Stimulated activated naive B cell treated with anti-CD40 and anti-IgM and Interleukin-4, amounts not matched to agents 10 μg/mL and 1 μg/mL and 100 μg/mL, for 72 hours (primary cell): Measurements from ENCODE around the gene ATCAY.
"Not testable (repeated sequence)": the region's sequence is repeated elsewhere in the genome, so short reads cannot be mapped to it uniquely, and the experiment has no call there.

Source experiments
- ATAC-seq, 2 donors: fragments of 150-1000 bp; cut with Tn5 transposase; replicated peaks; 2 replicates each; pipeline ENCODE4 v1.10.0; 2021; ENCODE audit warnings: moderate library complexity in 1 of 2
- DNase-seq: peaks from one replicate; pipeline ENCODE4 v3.0.0; 2021
- H3K27ac Mint-ChIP-seq: one replicate; pipeline ENCODE4 v1.8.0; 2022; ENCODE audit warnings: mild to moderate bottlenecking, mixed read lengths
- H3K27me3 Mint-ChIP-seq, 2 donors: one replicate each; pipeline ENCODE4 v1.8.0; 2022; ENCODE audit warnings: mixed read lengths in 2 of 2
- H3K36me3 Mint-ChIP-seq, 2 donors: one replicate each; pipeline ENCODE4 v1.8.0; 2022; ENCODE audit warnings: mixed read lengths in 2 of 2, mild to moderate bottlenecking in 1 of 2
- H3K4me1 Mint-ChIP-seq, 2 donors: one replicate each; pipeline ENCODE4 v1.8.0; 2022; ENCODE audit warnings: mixed read lengths in 2 of 2, mild to moderate bottlenecking in 1 of 2
- H3K4me3 Mint-ChIP-seq, 2 donors: one replicate each; pipeline ENCODE4 v1.8.0; 2022; ENCODE audit warnings: mild to moderate bottlenecking in 2 of 2, mixed read lengths in 2 of 2, moderate library complexity in 1 of 2
- H3K9me3 Mint-ChIP-seq, 2 donors: one replicate each; pipeline ENCODE4 v1.8.0; 2022; ENCODE audit warnings: mixed read lengths in 2 of 2, mild to moderate bottlenecking in 1 of 2

The ATCAY gene

DNA sequence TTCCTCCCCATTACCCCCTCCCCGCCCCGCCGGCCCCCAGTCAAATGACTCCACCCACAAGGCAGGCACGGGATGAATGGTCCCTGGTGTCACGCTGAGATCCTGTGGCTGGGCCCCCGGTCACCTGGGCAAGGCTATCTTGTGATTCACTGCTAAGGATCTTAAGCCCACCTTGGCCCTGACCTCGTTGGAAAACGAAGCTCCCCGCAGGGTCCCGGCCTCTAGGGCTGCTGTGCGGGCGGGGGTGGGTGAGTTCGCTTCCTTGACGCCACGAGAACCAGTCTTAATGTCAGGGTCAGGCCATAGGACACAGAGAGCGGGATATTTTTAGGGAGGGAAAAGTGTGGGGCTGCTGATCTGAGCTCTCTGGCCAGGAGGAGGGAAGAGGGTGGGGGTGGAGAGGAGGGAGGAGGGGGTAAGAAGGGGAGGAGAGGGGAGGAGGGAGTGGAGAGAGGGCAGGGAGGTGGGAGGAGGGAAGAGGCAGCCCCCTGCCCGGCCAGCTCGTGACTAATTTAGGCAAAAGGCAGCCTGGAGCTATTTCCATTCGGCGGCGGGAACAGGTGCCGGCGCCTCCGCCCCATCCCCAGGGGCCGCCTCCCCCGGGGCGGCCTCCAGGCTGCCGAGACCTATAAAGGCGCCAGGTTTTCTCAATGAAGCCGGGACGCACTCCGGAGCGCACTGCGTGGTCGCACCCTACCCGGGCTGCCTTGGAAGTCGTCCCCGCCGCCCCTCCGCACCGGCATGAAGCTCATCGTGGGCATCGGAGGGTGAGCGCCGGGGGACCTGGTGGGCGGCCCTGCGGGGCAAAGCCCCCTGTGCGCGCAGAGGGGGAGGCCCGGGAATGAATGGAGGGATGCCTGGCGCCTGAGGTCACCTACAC lies 52.7 kb downstream of the ATCAY start, which contains the start of gene NMRK2:
TSS of gene NMRK2 (plus strand) at position 139 of the 880 bp plus-strand sequence. CDS start at position 742, 603 bp downstream.
- no peak for DNase-seq
- Mint-ChIP-seq H3K4me1 (peaks cover 2 to 5% of the 10 kb centered on the region in 2 donors), H3K36me3 (no peaks in the 10 kb centered on the region), H3K27ac (no peak within 1 kb of the TSS), H3K9me3 (no peaks in the 10 kb centered on the region), H3K4me3 (peak within 1 kb of the TSS; percentile 51 to 52), H3K27me3 (peaks cover 13 to 42% of the 10 kb centered on the region in 2 donors)
- ATAC-seq = peak; percentile 36 to 64

DNA sequence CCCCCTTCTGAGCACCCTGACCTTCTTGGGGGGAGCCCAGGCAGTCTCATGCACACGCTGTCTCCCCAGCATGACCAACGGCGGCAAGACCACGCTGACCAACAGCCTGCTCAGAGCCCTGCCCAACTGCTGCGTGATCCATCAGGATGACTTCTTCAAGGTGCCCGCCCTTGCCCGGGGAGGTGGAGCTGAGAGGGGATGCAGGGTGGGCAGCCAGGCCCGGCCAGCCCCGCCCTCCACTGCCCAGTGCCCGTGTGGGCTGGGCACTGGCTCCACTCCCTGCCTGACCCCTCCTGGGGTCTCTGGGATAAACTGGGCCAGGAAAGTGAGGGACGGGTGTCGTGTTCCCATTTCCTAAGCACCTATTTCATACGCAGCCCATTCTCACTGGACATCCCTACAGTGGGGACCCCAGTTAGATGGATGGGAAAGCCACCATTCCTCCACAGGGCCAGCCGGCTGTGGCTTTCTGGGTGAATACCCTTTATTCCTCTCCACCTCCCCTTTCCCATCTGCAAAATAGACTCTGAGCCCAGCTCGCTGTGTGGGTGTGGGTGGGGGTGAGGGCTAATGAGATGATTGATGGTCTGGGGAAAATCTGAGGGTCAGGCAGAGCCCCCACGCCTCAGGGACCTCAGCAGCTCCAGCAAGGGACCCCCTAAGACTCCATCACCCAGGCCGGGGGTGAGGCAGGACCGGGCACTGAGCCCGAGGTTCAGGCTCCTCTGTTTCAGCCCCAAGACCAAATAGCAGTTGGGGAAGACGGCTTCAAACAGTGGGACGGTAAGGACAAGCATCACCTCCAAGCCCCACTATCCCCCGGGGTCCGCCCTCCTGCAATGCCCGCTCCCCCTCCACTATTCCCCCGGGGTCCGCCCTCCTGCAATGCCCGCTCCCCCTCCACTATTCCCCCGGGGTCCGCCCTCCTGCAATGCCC lies 56.3 kb downstream of the ATCAY start:
- Mint-ChIP-seq H3K4me1 (peaks cover 2 to 5% of the 10 kb centered on the region in 2 donors), H3K9me3 (no peaks in the 10 kb centered on the region), H3K4me3 (no peak overlapping the region), H3K27me3 (peaks cover 11 to 32% of the 10 kb centered on the region in 2 donors), H3K27ac (peak overlapping the region; percentile 62), H3K36me3 (no peaks in the 10 kb centered on the region)
- ATAC-seq (no peak), DNase-seq (no peak)

GRCh38 chr19:3938300-3938950 lies 57.9 kb downstream of the ATCAY start:
- H3K9me3 Mint-ChIP-seq, DNase-seq, H3K36me3 Mint-ChIP-seq, H3K27ac Mint-ChIP-seq, H3K4me3 Mint-ChIP-seq, H3K4me1 Mint-ChIP-seq, ATAC-seq: not testable (repeated sequence)
- peaks cover 7 to 25% of the 10 kb centered on the region in 2 donors for H3K27me3 Mint-ChIP-seq

- peaks cover 7% of the 10 kb centered on the region in 2 donors for H3K27me3 Mint-ChIP-seq
- peaks cover 0 to 3% of the 10 kb centered on the region in 2 donors for H3K4me1 Mint-ChIP-seq
- H3K4me3 Mint-ChIP-seq = no peak overlapping the region
- no peak for DNase-seq
- no peaks in the 10 kb centered on the region for H3K36me3 Mint-ChIP-seq
- no peak for ATAC-seq
- H3K9me3 Mint-ChIP-seq = no peaks in the 10 kb centered on the region
- no peak overlapping the region for H3K27ac Mint-ChIP-seq
These were observed 62.4 kb downstream of the ATCAY start for GRCh38 chr19:3942790-3943409.

DNA sequence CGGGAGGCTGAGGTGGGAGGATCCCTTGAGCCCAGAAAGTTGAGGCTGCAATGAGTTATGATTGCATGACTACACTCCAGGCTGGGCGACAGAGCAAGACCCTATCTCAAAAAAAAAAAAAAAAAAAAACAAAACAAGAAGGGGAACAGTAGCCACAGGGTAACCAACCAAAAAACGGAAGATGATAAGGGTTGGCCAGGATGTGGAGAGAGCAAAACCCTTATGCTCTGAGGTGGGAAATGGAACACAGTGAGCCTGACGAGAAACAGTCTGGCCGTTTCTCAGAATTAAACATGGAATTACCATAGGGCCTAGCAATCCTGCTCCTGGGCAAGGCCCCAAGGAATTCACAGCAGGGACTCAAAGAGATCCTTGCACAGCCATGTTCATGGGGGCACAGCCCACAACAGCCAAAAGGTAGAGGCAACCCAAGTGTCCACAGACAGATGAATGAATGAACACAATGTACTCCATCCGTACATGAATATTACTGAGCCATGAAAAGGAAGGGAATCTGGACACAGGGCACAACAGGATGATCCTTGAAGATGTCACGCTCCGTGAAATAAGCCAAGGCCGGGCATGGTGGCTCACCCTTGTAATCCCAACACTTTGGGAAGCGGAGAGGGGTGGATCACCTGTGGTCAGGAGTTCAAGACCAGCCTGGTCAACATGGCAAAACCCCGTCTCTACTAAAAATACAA lies 63.7 kb downstream of the ATCAY start:
- H3K9me3 Mint-ChIP-seq = no peaks in the 10 kb centered on the region
- DNase-seq (no peak), ATAC-seq (no peak)
- no peak overlapping the region for H3K4me3 Mint-ChIP-seq
- H3K36me3 Mint-ChIP-seq = no peaks in the 10 kb centered on the region
- H3K27me3 Mint-ChIP-seq = peaks cover 7% of the 10 kb centered on the region in 2 donors
- H3K27ac Mint-ChIP-seq = no peak overlapping the region
- H3K4me1 Mint-ChIP-seq = peaks cover 0 to 3% of the 10 kb centered on the region in 2 donors

- no peaks in the 10 kb centered on the region for H3K9me3 Mint-ChIP-seq
- H3K27ac Mint-ChIP-seq = no peak overlapping the region
- H3K4me3 Mint-ChIP-seq = no peak overlapping the region
- DNase-seq (no peak), ATAC-seq (no peak)
- H3K36me3 Mint-ChIP-seq = no peaks in the 10 kb centered on the region
- H3K4me1 Mint-ChIP-seq = peaks cover 2 to 3% of the 10 kb centered on the region in 2 donors
- peaks cover 3 to 7% of the 10 kb centered on the region in 2 donors for H3K27me3 Mint-ChIP-seq
These were observed 65.4 kb downstream of the ATCAY start for GRCh38 chr19:3945838-3946237.

GRCh38 chr19:3947316-3947933 lies 66.9 kb downstream of the ATCAY start:
- not testable (repeated sequence) for H3K9me3 Mint-ChIP-seq, H3K27ac Mint-ChIP-seq, H3K4me3 Mint-ChIP-seq, H3K4me1 Mint-ChIP-seq, H3K36me3 Mint-ChIP-seq, ATAC-seq, H3K27me3 Mint-ChIP-seq, DNase-seq

DNA sequence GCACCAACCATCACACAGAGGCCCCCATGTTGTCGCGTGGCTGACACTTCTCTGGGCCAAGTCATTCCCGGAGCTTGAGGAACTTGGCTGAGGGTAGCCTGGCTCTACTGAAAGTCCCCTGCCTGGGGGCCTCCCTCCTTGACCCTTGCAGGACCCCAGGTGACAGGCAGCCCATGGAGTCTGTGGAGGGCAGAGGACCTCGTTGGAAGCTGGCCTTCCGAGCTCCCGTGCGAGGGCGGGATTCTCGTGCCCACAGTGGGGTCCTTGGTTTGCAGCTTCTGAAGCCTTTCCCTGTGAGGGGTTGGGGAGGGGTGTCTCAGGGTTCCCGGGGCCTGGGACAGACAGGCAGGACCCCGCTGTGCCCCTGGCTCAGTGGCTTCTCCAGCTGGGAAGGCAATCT lies 68.8 kb downstream of the ATCAY start:
- no peak for DNase-seq
- no peak overlapping the region for H3K27ac Mint-ChIP-seq
- H3K9me3 Mint-ChIP-seq = no peaks in the 10 kb centered on the region
- H3K36me3 Mint-ChIP-seq = peaks cover 0 to 3% of the 10 kb centered on the region in 2 donors
- no peak for ATAC-seq
- peaks cover 5 to 9% of the 10 kb centered on the region in 2 donors for H3K4me1 Mint-ChIP-seq
- H3K27me3 Mint-ChIP-seq = peaks cover 0 to 6% of the 10 kb centered on the region in 2 donors
- no peak overlapping the region for H3K4me3 Mint-ChIP-seq

- ATAC-seq = no peak
- no peak overlapping the region for H3K4me3 Mint-ChIP-seq
- DNase-seq = no peak
- H3K4me1 Mint-ChIP-seq = peaks cover 5 to 12% of the 10 kb centered on the region in 2 donors
- peak overlapping the region; percentile 51 for H3K27ac Mint-ChIP-seq
- peaks cover 3 to 7% of the 10 kb centered on the region in 2 donors for H3K36me3 Mint-ChIP-seq
- H3K27me3 Mint-ChIP-seq = peaks cover 0 to 6% of the 10 kb centered on the region in 2 donors
- no peaks in the 10 kb centered on the region for H3K9me3 Mint-ChIP-seq
These were observed 69.7 kb downstream of the ATCAY start for GRCh38 chr19:3949997-3950859.

- Mint-ChIP-seq H3K4me3 (peak overlapping the region; percentile 42 to 44), H3K27me3 (peaks cover 0 to 6% of the 10 kb centered on the region in 2 donors), H3K36me3 (peaks cover 10% of the 10 kb centered on the region in 2 donors), H3K9me3 (no peaks in the 10 kb centered on the region), H3K27ac (no peak overlapping the region), H3K4me1 (peaks cover 5 to 13% of the 10 kb centered on the region in 2 donors)
- ATAC-seq (peak; percentile 49 to 56), DNase-seq (no peak)
These were observed 70.7 kb downstream of the ATCAY start for GRCh38 chr19:3950871-3951861.

- ATAC-seq, H3K4me3 Mint-ChIP-seq, H3K9me3 Mint-ChIP-seq, H3K27me3 Mint-ChIP-seq, DNase-seq, H3K27ac Mint-ChIP-seq: not testable (repeated sequence)
- H3K4me1 Mint-ChIP-seq = peaks cover 5 to 13% of the 10 kb centered on the region in 2 donors
- peaks cover 15 to 19% of the 10 kb centered on the region in 2 donors for H3K36me3 Mint-ChIP-seq
These were observed 72.3 kb downstream of the ATCAY start for GRCh38 chr19:3952755-3953276.
